Neural progenitor cell (in vitro differentiated cells): Measurements from ENCODE around the gene TSPEAR. TPM values are rescaled to one million over a fixed set of nuclear protein-coding genes. Genes with fewer than 3 reads are reported as not detected.

Source experiments
- DNase-seq: peaks from one replicate; pipeline ENCODE4 v3.0.0-alpha.2; 2016; ENCODE audit warnings: low spot score
- H2AFZ ChIP-seq: fragments of 200-600 bp; sonication (generic); replicated peaks from 2 replicates; pipeline ENCODE4 v1.6.1; 2016; ENCODE audit warnings: antibody characterized with exemption
- H3F3A ChIP-seq: fragments of 200-600 bp; sonication (generic); 2 replicates; pipeline ENCODE4 v1.6.1; 2016; ENCODE audit warnings: antibody characterized with exemption, low read depth
- H3K27ac ChIP-seq: fragments of 200-600 bp; sonication (generic); 2 replicates; pipeline ENCODE4 v1.5.1; 2016; ENCODE audit warnings: mild to moderate bottlenecking
- H3K27me3 ChIP-seq: fragments of 200-600 bp; sonication (generic); 2 replicates; pipeline ENCODE4 v1.6.1; 2016; ENCODE audit warnings: mild to moderate bottlenecking, moderate library complexity
- H3K36me3 ChIP-seq: fragments of 200-600 bp; sonication (generic); 2 replicates; pipeline ENCODE4 v1.5.1; 2016
- H3K4me1 ChIP-seq: fragments of 200-600 bp; sonication (generic); 2 replicates; pipeline ENCODE4 v1.6.1; 2016; ENCODE audit warnings: mixed run types
- H3K4me2 ChIP-seq: fragments of 200-600 bp; sonication (generic); 2 replicates; pipeline ENCODE4 v1.6.1; 2016
- H3K4me3 ChIP-seq: fragments of 200-600 bp; sonication (generic); 2 replicates; pipeline ENCODE4 v1.5.1; 2016
- H3K79me2 ChIP-seq: fragments of 200-600 bp; sonication (generic); 2 replicates; pipeline ENCODE4 v1.6.1; 2016; ENCODE audit warnings: low read depth
- H3K9ac ChIP-seq: fragments of 200-600 bp; sonication (generic); 2 replicates; pipeline ENCODE4 v1.6.1; 2016
- H3K9me3 ChIP-seq: fragments of 200-600 bp; sonication (generic); 2 replicates; pipeline ENCODE4 v1.5.1; 2016; ENCODE audit warnings: low read depth
- H4K20me1 ChIP-seq: fragments of 200-600 bp; sonication (generic); 2 replicates; pipeline ENCODE4 v1.6.1; 2016; ENCODE audit warnings: low read depth
- H3K27ac Mint-ChIP-seq: 3 replicates; pipeline ENCODE4 v1.8.0; 2021; ENCODE audit warnings: mixed read lengths
- H3K27me3 Mint-ChIP-seq: 2 replicates; pipeline ENCODE4 v1.8.0; 2022; ENCODE audit warnings: low read depth, mild to moderate bottlenecking, inconsistent platforms, moderate library complexity, mixed read lengths; ENCODE audit not compliant: insufficient read depth
- H3K36me3 Mint-ChIP-seq: 3 replicates; pipeline ENCODE4 v1.8.0; 2021; ENCODE audit warnings: mixed read lengths
- H3K4me1 Mint-ChIP-seq: 3 replicates; pipeline ENCODE4 v1.8.0; 2021; ENCODE audit warnings: mixed read lengths
- H3K4me3 Mint-ChIP-seq: 3 replicates; pipeline ENCODE4 v1.8.0; 2021; ENCODE audit warnings: mild to moderate bottlenecking, moderate library complexity, mixed read lengths
- H3K9me3 Mint-ChIP-seq: 3 replicates; pipeline ENCODE4 v1.8.0; 2020; ENCODE audit warnings: mixed read lengths
- CTCF ChIP-seq: fragments of 200-600 bp; sonication (generic); IDR thresholded peaks from 2 replicates; pipeline ENCODE4 v1.5.1; 2017; ENCODE audit warnings: antibody characterized with exemption, mild to moderate bottlenecking
- EZH2 ChIP-seq: fragments of 200-600 bp; sonication (generic); IDR thresholded peaks from 2 replicates; pipeline ENCODE4 v1.6.1; 2017; ENCODE audit warnings: antibody characterized with exemption, mild to moderate bottlenecking, moderate library complexity
- EZH2phosphoT487 ChIP-seq: fragments of 200-600 bp; sonication (generic); IDR thresholded peaks from 2 replicates; pipeline ENCODE4 v1.6.1; 2017; ENCODE audit warnings: antibody characterized with exemption
- total RNA-seq: library from RNA; depleted of rRNA; stranded (reverse); fragments of >200 nt; gene quantifications from 2 replicates; pipeline ENCODE4 v1.2.3, GENCODE V29; 2015; ENCODE audit warnings: low replicate concordance

TSPEAR gene
- total RNA-seq, 1 donor from 2014 or later, result not detected

GRCh38 chr21:44710756-44711326 is 531 bp downstream of the TSPEAR start:
- peaks cover 37% of the 10 kb centered on the region for H4K20me1 ChIP-seq
- peaks cover 75% of the 10 kb centered on the region for H3K4me1 ChIP-seq
- no peaks in the 10 kb centered on the region for H3K36me3 ChIP-seq
- no peak for TF ChIP-seq EZH2phosphoT487
- no peak for TF ChIP-seq CTCF
- TF ChIP-seq EZH2, result no peak
- no peaks in the 10 kb centered on the region for H3K9me3 ChIP-seq
- Mint-ChIP-seq H3K4me1 (peaks cover 39% of the 10 kb centered on the region), H3K27ac (no peak overlapping the region), H3K36me3 (no peaks in the 10 kb centered on the region), H3K9me3 (no peaks in the 10 kb centered on the region), H3K27me3 (peaks cover 79% of the 10 kb centered on the region), H3K4me3 (peak overlapping the region; percentile 67)
- H3F3A ChIP-seq, result peaks cover 16% of the 10 kb centered on the region
- H3K79me2 ChIP-seq, result no peaks in the 10 kb centered on the region
- peak overlapping the region; percentile 28 for H3K4me3 ChIP-seq
- H2AFZ ChIP-seq, result no peak overlapping the region
- peak overlapping the region; percentile 69 for H3K4me2 ChIP-seq
- no peak overlapping the region for H3K9ac ChIP-seq
- H3K27ac ChIP-seq, result no peak overlapping the region
- peak; percentile 30 for DNase-seq
- H3K27me3 ChIP-seq, result peaks cover 91% of the 10 kb centered on the region

GRCh38 chr21:44710294-44710665 is 1.1 kb downstream of the TSPEAR start:
- H3K9me3 Mint-ChIP-seq, result no peaks in the 10 kb centered on the region
- peaks cover 75% of the 10 kb centered on the region for H3K4me1 ChIP-seq
- peaks cover 16% of the 10 kb centered on the region for H3F3A ChIP-seq
- peak overlapping the region; percentile 28 for H3K4me3 ChIP-seq
- no peak overlapping the region for H3K27ac ChIP-seq
- no peaks in the 10 kb centered on the region for H3K36me3 ChIP-seq
- peaks cover 97% of the 10 kb centered on the region for H3K27me3 ChIP-seq
- no peaks in the 10 kb centered on the region for H3K79me2 ChIP-seq
- H3K4me1 Mint-ChIP-seq, result peaks cover 42% of the 10 kb centered on the region
- no peak for TF ChIP-seq EZH2phosphoT487
- TF ChIP-seq CTCF, result no peak
- TF ChIP-seq EZH2, result no peak
- peaks cover 37% of the 10 kb centered on the region for H4K20me1 ChIP-seq
- peak overlapping the region; percentile 69 for H3K4me2 ChIP-seq
- H3K4me3 Mint-ChIP-seq, result peak overlapping the region; percentile 67
- no peaks in the 10 kb centered on the region for H3K9me3 ChIP-seq
- DNase-seq, result peak; percentile 52
- H3K27ac Mint-ChIP-seq, result no peak overlapping the region
- H3K9ac ChIP-seq, result no peak overlapping the region
- no peaks in the 10 kb centered on the region for H3K36me3 Mint-ChIP-seq
- H2AFZ ChIP-seq, result no peak overlapping the region
- H3K27me3 Mint-ChIP-seq, result peaks cover 81% of the 10 kb centered on the region

GRCh38 chr21:44709426-44710293 is 1.7 kb downstream of the TSPEAR start:
- H3K4me3 ChIP-seq, result peak overlapping the region; percentile 1
- no peaks in the 10 kb centered on the region for H3K9me3 ChIP-seq
- Mint-ChIP-seq H3K4me1 (peaks cover 42% of the 10 kb centered on the region), H3K27me3 (peaks cover 82% of the 10 kb centered on the region), H3K9me3 (peaks cover 2% of the 10 kb centered on the region), H3K27ac (no peak overlapping the region), H3K36me3 (no peaks in the 10 kb centered on the region), H3K4me3 (peak overlapping the region; percentile 79)
- H3K4me2 ChIP-seq, result peak overlapping the region; percentile 69
- no peak overlapping the region for H3K9ac ChIP-seq
- peaks cover 100% of the 10 kb centered on the region for H3K27me3 ChIP-seq
- H3K4me1 ChIP-seq, result peaks cover 69% of the 10 kb centered on the region
- peak; percentile 57 for DNase-seq
- peaks cover 13% of the 10 kb centered on the region for H3F3A ChIP-seq
- peak; percentile 93 for TF ChIP-seq EZH2
- peak; percentile 73 for TF ChIP-seq EZH2phosphoT487
- TF ChIP-seq CTCF, result no peak
- H4K20me1 ChIP-seq, result peaks cover 37% of the 10 kb centered on the region
- no peaks in the 10 kb centered on the region for H3K36me3 ChIP-seq
- H3K79me2 ChIP-seq, result no peaks in the 10 kb centered on the region
- H3K27ac ChIP-seq, result no peak overlapping the region
- no peak overlapping the region for H2AFZ ChIP-seq
